GM23338 (cell line): Measurements from ENCODE around the gene C1orf74. TPM values are rescaled to one million over a fixed set of nuclear protein-coding genes. Genes with fewer than 3 reads are reported as not detected.

Source experiments
- ATAC-seq: fragments of 200-7000 bp; cut with Tn5 transposase; 3 replicates; pipeline ENCODE4 v1.9.1; 2020
- DNase-seq: peaks from one replicate; pipeline ENCODE4 v3.0.0-alpha.2; 2015; ENCODE audit warnings: low spot score
- H2AFZ ChIP-seq: fragments of 200-600 bp; sonication (generic); 2 replicates; pipeline ENCODE4 v1.8.0; 2016; ENCODE audit warnings: antibody characterized with exemption, mild to moderate bottlenecking, moderate library complexity
- H3F3A ChIP-seq: fragments of 200-600 bp; sonication (generic); replicated peaks from 2 replicates; pipeline ENCODE4 v1.8.0; 2017; ENCODE audit warnings: antibody characterized with exemption, mixed run types, low read depth
- H3K27ac ChIP-seq: fragments of 200-600 bp; sonication (generic); 2 replicates; pipeline ENCODE4 v1.6.1; 2016; ENCODE audit warnings: low read depth
- H3K27me3 ChIP-seq: fragments of 200-600 bp; sonication (generic); 2 replicates; pipeline ENCODE4 v1.8.0; 2016; ENCODE audit warnings: mild to moderate bottlenecking, mixed run types, moderate library complexity; ENCODE audit not compliant: insufficient read depth
- H3K36me3 ChIP-seq: fragments of 200-600 bp; sonication (generic); 2 replicates; pipeline ENCODE4 v1.8.0; 2016; ENCODE audit warnings: mild to moderate bottlenecking; ENCODE audit not compliant: insufficient read depth
- H3K4me1 ChIP-seq: fragments of 200-600 bp; sonication (generic); 2 replicates; pipeline ENCODE4 v1.8.0; 2016; ENCODE audit warnings: mild to moderate bottlenecking, moderate library complexity; ENCODE audit not compliant: insufficient read depth
- H3K4me2 ChIP-seq: fragments of 200-600 bp; sonication (generic); 2 replicates; pipeline ENCODE4 v1.7.1; 2017; ENCODE audit warnings: mixed run types
- H3K4me3 ChIP-seq: fragments of 200-600 bp; sonication (generic); 2 replicates; pipeline ENCODE4 v1.6.1; 2016; ENCODE audit warnings: mixed run types
- H3K79me2 ChIP-seq: fragments of 200-600 bp; sonication (generic); replicated peaks from 2 replicates; pipeline ENCODE4 v1.8.0; 2017; ENCODE audit warnings: mild to moderate bottlenecking; ENCODE audit not compliant: insufficient read depth
- H3K9me2 ChIP-seq: fragments of 200-600 bp; sonication (generic); 2 replicates; pipeline ENCODE4 v1.8.0; 2017; ENCODE audit not compliant: insufficient read depth
- H4K20me1 ChIP-seq: fragments of 200-600 bp; sonication (generic); replicated peaks from 2 replicates; pipeline ENCODE4 v1.8.0; 2017; ENCODE audit warnings: mild to moderate bottlenecking; ENCODE audit not compliant: insufficient read depth
- H3K27ac Mint-ChIP-seq: 2 replicates; pipeline ENCODE4 v1.8.0; 2020; ENCODE audit warnings: inconsistent platforms, mild to moderate bottlenecking, moderate library complexity, mixed read lengths
- H3K27me3 Mint-ChIP-seq: 3 replicates; pipeline ENCODE4 v1.8.0; 2022; ENCODE audit warnings: low read depth, mild to moderate bottlenecking, moderate library complexity, mixed read lengths, inconsistent platforms; ENCODE audit not compliant: insufficient read depth, poor library complexity
- H3K36me3 Mint-ChIP-seq: 3 replicates; pipeline ENCODE4 v1.8.0; 2021; ENCODE audit warnings: low read depth, mild to moderate bottlenecking, inconsistent platforms, moderate library complexity, mixed read lengths
- H3K4me1 Mint-ChIP-seq: 3 replicates; pipeline ENCODE4 v1.8.0; 2020; ENCODE audit warnings: mild to moderate bottlenecking, inconsistent platforms, mixed read lengths
- H3K4me3 Mint-ChIP-seq: 3 replicates; pipeline ENCODE4 v1.8.0; 2021; ENCODE audit warnings: moderate library complexity, mild to moderate bottlenecking, inconsistent platforms, mixed read lengths
- H3K9me3 Mint-ChIP-seq: 3 replicates; pipeline ENCODE4 v1.8.0; 2020; ENCODE audit warnings: moderate library complexity, mild to moderate bottlenecking, inconsistent platforms, mixed read lengths
- CREB1 ChIP-seq: fragments of 250-450 bp; sonication (Bioruptor Pico); IDR thresholded peaks from 2 replicates; pipeline ENCODE4 v1.5.0; 2020; ENCODE audit warnings: low read depth, mild to moderate bottlenecking, moderate library complexity
- ETS1 ChIP-seq: IDR thresholded peaks from 2 replicates; pipeline ENCODE4 v1.6.1; 2016; ENCODE audit warnings: antibody characterized with exemption
- EZH2 ChIP-seq: fragments of 200-600 bp; sonication (generic); IDR thresholded peaks from one replicate; pipeline ENCODE4 v1.8.0; 2017; ENCODE audit warnings: antibody characterized with exemption, mild to moderate bottlenecking, low read depth; ENCODE audit not compliant: unreplicated experiment
- EZH2phosphoT487 ChIP-seq: fragments of 200-600 bp; sonication (generic); IDR thresholded peaks from one replicate; pipeline ENCODE4 v1.8.1; 2018; ENCODE audit warnings: antibody characterized with exemption; ENCODE audit not compliant: unreplicated experiment
- JUNB ChIP-seq: IDR thresholded peaks from one replicate; pipeline ENCODE4 v1.6.1; 2016; ENCODE audit warnings: antibody characterized with exemption; ENCODE audit not compliant: unreplicated experiment
- NANOG ChIP-seq: IDR thresholded peaks from 2 replicates; pipeline ENCODE4 v1.6.1; 2016; ENCODE audit warnings: antibody characterized with exemption, borderline replicate concordance
- POLR2AphosphoS5 ChIP-seq: IDR thresholded peaks from 2 replicates; pipeline ENCODE4 v1.6.1; 2016; ENCODE audit warnings: antibody characterized with exemption, low read depth
- REST ChIP-seq: IDR thresholded peaks from one replicate; pipeline ENCODE4 v1.6.1; 2018; ENCODE audit warnings: antibody characterized with exemption; ENCODE audit not compliant: unreplicated experiment
- STAT1 ChIP-seq: IDR thresholded peaks from one replicate; pipeline ENCODE4 v1.6.1; 2016; ENCODE audit warnings: antibody characterized with exemption; ENCODE audit not compliant: unreplicated experiment
- ZNF331 ChIP-seq: fragments of 250-450 bp; sonication (Bioruptor Pico); IDR thresholded peaks from 2 replicates; pipeline ENCODE4 v1.5.0; 2020; ENCODE audit warnings: low read depth, mild to moderate bottlenecking, moderate library complexity
- ZNF462 ChIP-seq: fragments of 250-450 bp; sonication (Bioruptor Pico); IDR thresholded peaks from 2 replicates; pipeline ENCODE4 v1.5.0; 2020; ENCODE audit warnings: mild to moderate bottlenecking, moderate library complexity
- polyA plus RNA-seq: library from polyadenylated mRNA; unstranded; fragments of >200 nt; fragmentation: Nextera tagmentation; extraction: Ambion mirVana; gene quantifications from 2 replicates; pipeline ENCODE4 v1.2.1, GENCODE V29; 2016
- total RNA-seq: library from RNA; depleted of rRNA; stranded (reverse); fragments of >200 nt; shearing (Covaris generic); gene quantifications from 2 replicates; pipeline ENCODE4 v1.2.3, GENCODE V29; 2014
- TF ChIP-seq, protein P1 (sequence below), 2 experiments: fragments of 200-600 bp in 1 of 2; sonication (generic) in 1 of 2; conservative IDR thresholded peaks; 2 replicates each; pipeline versions ENCODE4 v1.5.1 to v1.6.1; 2016 to 2017; ENCODE audit warnings: antibody characterized with exemption in 2 of 2, low read depth in 2 of 2, mild to moderate bottlenecking in 2 of 2, moderate library complexity in 1 of 2

Gene C1orf74
- total and polyA plus RNA-seq, 2 experiments from 2014 or later, result 2.8 to 3.9 TPM

DNA sequence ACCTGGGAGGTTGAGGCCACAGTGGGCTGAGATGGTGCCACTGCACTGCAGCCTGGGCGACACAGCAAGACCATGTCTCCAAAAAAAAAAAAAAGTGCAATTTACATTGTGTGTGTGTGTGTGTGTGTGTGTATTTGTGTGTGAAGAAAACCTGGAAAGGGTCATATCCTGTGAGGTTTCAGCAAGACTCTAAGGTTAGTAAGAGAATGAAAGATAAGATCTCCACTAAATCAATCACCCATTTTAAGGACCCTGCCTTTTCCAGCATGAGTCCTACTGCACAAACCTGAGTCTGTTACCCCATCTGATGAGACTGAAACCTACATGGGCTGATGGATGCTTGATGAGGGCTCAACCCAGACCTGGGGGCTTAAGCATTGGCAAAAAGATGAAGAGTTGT lies 4.9 kb upstream of the C1orf74 start:
- Histone ChIP-seq H3K4me3 (no peak overlapping the region), H3K79me2 (no peaks in the 10 kb centered on the region), H3K36me3 (peaks cover 4% of the 10 kb centered on the region), H3K27ac (no peak overlapping the region), H3K4me2 (no peak overlapping the region), H4K20me1 (no peaks in the 10 kb centered on the region; the same call in 1 of the 2 replicates), H2AFZ (no peak overlapping the region), H3K9me2 (no peaks in the 10 kb centered on the region), H3K4me1 (no peaks in the 10 kb centered on the region), H3K27me3 (no peaks in the 10 kb centered on the region), H3F3A (no peaks in the 10 kb centered on the region)
- peaks cover 19% of the 10 kb centered on the region for H3K36me3 Mint-ChIP-seq
- H3K27me3 Mint-ChIP-seq, result peaks cover 3% of the 10 kb centered on the region
- peaks cover 3% of the 10 kb centered on the region; the same call in 1 of the 3 replicates for H3K4me1 Mint-ChIP-seq
- DNase-seq (no peak), ATAC-seq (no peak)
- no peak for TF ChIP-seq JUNB
- no peak for TF ChIP-seq NANOG
- no peak for TF ChIP-seq ETS1
- TF ChIP-seq REST, result no peak
- TF ChIP-seq EZH2phosphoT487, result no peak
- TF ChIP-seq ZNF331 (CRISPR knock-in tag), result no peak
- no peak for TF ChIP-seq POLR2AphosphoS5
- no peak for TF ChIP-seq EZH2
- TF ChIP-seq STAT1, result no peak
- no peak for TF ChIP-seq ZNF462 (CRISPR knock-in tag)
- TF ChIP-seq CREB1 (CRISPR knock-in tag), result no peak
- TF ChIP-seq, protein P1, sequence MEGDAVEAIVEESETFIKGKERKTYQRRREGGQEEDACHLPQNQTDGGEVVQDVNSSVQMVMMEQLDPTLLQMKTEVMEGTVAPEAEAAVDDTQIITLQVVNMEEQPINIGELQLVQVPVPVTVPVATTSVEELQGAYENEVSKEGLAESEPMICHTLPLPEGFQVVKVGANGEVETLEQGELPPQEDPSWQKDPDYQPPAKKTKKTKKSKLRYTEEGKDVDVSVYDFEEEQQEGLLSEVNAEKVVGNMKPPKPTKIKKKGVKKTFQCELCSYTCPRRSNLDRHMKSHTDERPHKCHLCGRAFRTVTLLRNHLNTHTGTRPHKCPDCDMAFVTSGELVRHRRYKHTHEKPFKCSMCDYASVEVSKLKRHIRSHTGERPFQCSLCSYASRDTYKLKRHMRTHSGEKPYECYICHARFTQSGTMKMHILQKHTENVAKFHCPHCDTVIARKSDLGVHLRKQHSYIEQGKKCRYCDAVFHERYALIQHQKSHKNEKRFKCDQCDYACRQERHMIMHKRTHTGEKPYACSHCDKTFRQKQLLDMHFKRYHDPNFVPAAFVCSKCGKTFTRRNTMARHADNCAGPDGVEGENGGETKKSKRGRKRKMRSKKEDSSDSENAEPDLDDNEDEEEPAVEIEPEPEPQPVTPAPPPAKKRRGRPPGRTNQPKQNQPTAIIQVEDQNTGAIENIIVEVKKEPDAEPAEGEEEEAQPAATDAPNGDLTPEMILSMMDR (conservative IDR thresholded peaks at IDR 0.05; ENCODE audit: low read depth in 2 of 2), result no peak
- H3K9me3 Mint-ChIP-seq, result peaks cover 2% of the 10 kb centered on the region; the same call in 1 of the 3 replicates
- H3K27ac Mint-ChIP-seq, result no peak overlapping the region
- no peak overlapping the region for H3K4me3 Mint-ChIP-seq
